Neural cell (in vitro differentiated cells): ENCODE measurements around the gene KRT27.

ENCODE experiments used
- EP300 ChIP-seq: fragments of 450-650 bp; conservative IDR thresholded peaks from 2 replicates; pipeline ENCODE4 v1.6.1; 2014; ENCODE audit warnings: antibody characterized with exemption, mild to moderate bottlenecking, moderate library complexity; ENCODE audit not compliant: poor library complexity, severe bottlenecking
- MXI1 ChIP-seq: fragments of 450-650 bp; conservative IDR thresholded peaks from 2 replicates; pipeline ENCODE4 v1.6.1; 2014; ENCODE audit warnings: antibody characterized with exemption, mild to moderate bottlenecking; ENCODE audit not compliant: poor library complexity, severe bottlenecking
- POLR2AphosphoS5 ChIP-seq: IDR thresholded peaks from 2 replicates; pipeline ENCODE4 v1.6.1; 2012
- TF ChIP-seq, protein P1 (sequence below): fragments of 450-650 bp; IDR thresholded peaks from 2 replicates; pipeline ENCODE4 v1.5.1; 2014; ENCODE audit warnings: antibody characterized with exemption, mild to moderate bottlenecking, moderate library complexity; ENCODE audit not compliant: poor library complexity, severe bottlenecking

DNA sequence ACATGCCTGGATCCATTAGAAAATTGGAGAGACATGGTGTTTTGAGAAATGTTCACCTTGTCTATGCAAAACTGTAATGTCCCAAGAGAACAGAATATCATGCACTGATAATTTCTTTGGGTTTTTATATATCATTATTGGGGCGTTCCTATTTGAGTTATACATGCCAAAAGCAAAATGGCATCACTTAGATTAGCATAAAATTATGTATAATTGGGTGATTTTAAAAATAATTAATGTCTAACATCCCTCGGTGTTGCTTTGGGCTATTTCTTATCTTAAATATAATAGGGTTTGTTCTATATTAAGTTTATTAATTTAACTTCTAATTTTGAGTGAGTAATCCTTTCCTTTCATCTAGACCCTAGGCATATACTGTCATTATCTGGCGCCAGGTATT is 17.5 kb upstream of the KRT27 start, which contains the start of gene KRT28:
- TF ChIP-seq POLR2AphosphoS5 (no peak), MXI1 (no peak), EP300 (no peak)
- TF ChIP-seq, protein P1, sequence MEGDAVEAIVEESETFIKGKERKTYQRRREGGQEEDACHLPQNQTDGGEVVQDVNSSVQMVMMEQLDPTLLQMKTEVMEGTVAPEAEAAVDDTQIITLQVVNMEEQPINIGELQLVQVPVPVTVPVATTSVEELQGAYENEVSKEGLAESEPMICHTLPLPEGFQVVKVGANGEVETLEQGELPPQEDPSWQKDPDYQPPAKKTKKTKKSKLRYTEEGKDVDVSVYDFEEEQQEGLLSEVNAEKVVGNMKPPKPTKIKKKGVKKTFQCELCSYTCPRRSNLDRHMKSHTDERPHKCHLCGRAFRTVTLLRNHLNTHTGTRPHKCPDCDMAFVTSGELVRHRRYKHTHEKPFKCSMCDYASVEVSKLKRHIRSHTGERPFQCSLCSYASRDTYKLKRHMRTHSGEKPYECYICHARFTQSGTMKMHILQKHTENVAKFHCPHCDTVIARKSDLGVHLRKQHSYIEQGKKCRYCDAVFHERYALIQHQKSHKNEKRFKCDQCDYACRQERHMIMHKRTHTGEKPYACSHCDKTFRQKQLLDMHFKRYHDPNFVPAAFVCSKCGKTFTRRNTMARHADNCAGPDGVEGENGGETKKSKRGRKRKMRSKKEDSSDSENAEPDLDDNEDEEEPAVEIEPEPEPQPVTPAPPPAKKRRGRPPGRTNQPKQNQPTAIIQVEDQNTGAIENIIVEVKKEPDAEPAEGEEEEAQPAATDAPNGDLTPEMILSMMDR, result no peak
